ENCODE data around the gene D2HGDH.

Gene D2HGDH

DNA sequence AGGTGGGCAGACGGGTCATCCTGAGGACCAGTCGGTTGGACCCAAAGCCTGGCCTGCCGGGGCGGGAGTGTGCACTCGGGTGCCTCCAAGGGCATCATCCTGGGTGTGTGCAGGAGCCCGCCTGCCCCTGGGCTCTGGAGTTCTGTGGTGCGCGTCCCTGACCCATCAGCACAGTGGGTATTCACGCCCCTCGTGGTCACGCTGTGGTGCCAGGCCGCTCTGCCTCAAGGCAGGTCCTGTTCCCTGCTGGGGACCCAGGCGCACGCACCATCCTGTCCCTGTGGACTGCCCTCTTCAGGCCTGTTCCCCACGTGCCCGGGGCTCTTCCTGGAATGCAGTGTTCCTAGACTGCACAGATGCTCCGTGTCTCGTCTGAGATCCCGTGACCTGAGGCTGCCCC lies 14.3 kb upstream of the D2HGDH start:
- TF ChIP-seq, protein P1, sequence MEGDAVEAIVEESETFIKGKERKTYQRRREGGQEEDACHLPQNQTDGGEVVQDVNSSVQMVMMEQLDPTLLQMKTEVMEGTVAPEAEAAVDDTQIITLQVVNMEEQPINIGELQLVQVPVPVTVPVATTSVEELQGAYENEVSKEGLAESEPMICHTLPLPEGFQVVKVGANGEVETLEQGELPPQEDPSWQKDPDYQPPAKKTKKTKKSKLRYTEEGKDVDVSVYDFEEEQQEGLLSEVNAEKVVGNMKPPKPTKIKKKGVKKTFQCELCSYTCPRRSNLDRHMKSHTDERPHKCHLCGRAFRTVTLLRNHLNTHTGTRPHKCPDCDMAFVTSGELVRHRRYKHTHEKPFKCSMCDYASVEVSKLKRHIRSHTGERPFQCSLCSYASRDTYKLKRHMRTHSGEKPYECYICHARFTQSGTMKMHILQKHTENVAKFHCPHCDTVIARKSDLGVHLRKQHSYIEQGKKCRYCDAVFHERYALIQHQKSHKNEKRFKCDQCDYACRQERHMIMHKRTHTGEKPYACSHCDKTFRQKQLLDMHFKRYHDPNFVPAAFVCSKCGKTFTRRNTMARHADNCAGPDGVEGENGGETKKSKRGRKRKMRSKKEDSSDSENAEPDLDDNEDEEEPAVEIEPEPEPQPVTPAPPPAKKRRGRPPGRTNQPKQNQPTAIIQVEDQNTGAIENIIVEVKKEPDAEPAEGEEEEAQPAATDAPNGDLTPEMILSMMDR (IDR thresholded peaks at IDR 0.05; ENCODE audit: poor library complexity, severe bottlenecking), result no peak
- Histone ChIP-seq H3K9me3 (ENCODE audit: severe bottlenecking) (no peaks in the 10 kb centered on the region), H3K36me3 (ENCODE audit: low read depth) (peaks cover 29% of the 10 kb centered on the region), H3K27ac (ENCODE audit: poor library complexity, severe bottlenecking) (no peak overlapping the region), H3K27me3 (ENCODE audit: insufficient read depth, poor library complexity, severe bottlenecking) (no peaks in the 10 kb centered on the region), H3K4me3 (ENCODE audit: severe bottlenecking) (no peak overlapping the region), H3K4me1 (ENCODE audit: insufficient read depth, poor library complexity, severe bottlenecking) (no peaks in the 10 kb centered on the region)
- DNase-seq (ENCODE audit: low spot score), result peak; percentile 61
- ATAC-seq (ENCODE audit: low read depth), result no peak

DNA sequence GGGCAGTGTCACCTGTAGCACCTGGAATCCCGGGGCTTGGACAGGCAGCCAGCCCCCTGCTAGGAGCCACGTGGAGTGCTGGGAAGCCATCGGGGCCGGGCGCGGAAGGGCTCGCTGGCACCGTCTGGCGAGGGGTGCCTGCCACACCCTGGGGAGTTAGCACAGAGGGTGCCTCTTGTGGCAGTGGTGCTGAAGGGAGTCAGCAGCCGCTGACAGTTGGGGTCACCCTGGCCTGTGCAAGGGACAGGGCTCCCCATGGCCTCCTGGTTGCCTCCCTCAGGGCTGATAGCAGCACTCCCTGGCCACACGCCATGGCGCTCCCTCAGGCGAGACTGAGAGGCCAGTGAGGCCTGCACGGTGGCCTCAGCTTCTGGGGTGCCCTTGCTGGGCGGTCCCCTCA lies 13.9 kb upstream of the D2HGDH start:
- Histone ChIP-seq H3K27ac (ENCODE audit: poor library complexity, severe bottlenecking) (no peak overlapping the region), H3K4me3 (ENCODE audit: severe bottlenecking) (no peak overlapping the region), H3K4me1 (ENCODE audit: insufficient read depth, poor library complexity, severe bottlenecking) (no peaks in the 10 kb centered on the region), H3K36me3 (ENCODE audit: low read depth) (peaks cover 29% of the 10 kb centered on the region; the same call in 1 of the 2 replicates), H3K27me3 (ENCODE audit: insufficient read depth, poor library complexity, severe bottlenecking) (no peaks in the 10 kb centered on the region), H3K9me3 (ENCODE audit: severe bottlenecking) (no peaks in the 10 kb centered on the region)
- DNase-seq (ENCODE audit: low spot score) (peak; percentile 51), ATAC-seq (ENCODE audit: low read depth) (no peak)
- TF ChIP-seq, protein P1 (IDR thresholded peaks at IDR 0.05; ENCODE audit: poor library complexity, severe bottlenecking), result no peak

DNA sequence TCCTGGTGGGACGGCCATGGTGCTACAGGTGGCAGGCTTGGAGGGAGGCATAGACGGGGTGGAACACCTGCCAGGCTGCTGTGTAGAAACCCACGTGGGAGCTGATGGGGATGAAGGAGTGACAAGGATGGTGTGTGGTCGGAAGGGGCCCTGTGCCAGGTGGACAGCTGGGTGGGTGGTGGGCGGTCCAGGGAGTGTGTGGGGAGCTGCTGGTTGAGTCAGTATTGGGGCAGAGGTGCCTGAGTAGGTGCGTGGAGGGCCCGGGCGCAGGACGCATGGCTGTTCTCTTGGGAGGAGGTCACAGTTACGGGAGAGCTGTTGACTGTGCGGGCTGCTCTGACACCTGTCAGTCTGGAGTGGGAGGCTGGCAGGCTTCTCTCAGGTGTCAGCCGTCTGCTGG lies 12.6 kb upstream of the D2HGDH start:
- Histone ChIP-seq H3K27ac (ENCODE audit: poor library complexity, severe bottlenecking) (no peak overlapping the region), H3K4me1 (ENCODE audit: insufficient read depth, poor library complexity, severe bottlenecking) (no peaks in the 10 kb centered on the region), H3K9me3 (ENCODE audit: severe bottlenecking) (no peaks in the 10 kb centered on the region), H3K36me3 (ENCODE audit: low read depth) (peaks cover 16% of the 10 kb centered on the region; the same call in 1 of the 2 replicates), H3K27me3 (ENCODE audit: insufficient read depth, poor library complexity, severe bottlenecking) (no peaks in the 10 kb centered on the region), H3K4me3 (ENCODE audit: severe bottlenecking) (no peak overlapping the region)
- TF ChIP-seq, protein P1 (IDR thresholded peaks at IDR 0.05; ENCODE audit: poor library complexity, severe bottlenecking), result no peak
- no peak for ATAC-seq (ENCODE audit: low read depth)
- DNase-seq (ENCODE audit: low spot score), result no peak

DNA sequence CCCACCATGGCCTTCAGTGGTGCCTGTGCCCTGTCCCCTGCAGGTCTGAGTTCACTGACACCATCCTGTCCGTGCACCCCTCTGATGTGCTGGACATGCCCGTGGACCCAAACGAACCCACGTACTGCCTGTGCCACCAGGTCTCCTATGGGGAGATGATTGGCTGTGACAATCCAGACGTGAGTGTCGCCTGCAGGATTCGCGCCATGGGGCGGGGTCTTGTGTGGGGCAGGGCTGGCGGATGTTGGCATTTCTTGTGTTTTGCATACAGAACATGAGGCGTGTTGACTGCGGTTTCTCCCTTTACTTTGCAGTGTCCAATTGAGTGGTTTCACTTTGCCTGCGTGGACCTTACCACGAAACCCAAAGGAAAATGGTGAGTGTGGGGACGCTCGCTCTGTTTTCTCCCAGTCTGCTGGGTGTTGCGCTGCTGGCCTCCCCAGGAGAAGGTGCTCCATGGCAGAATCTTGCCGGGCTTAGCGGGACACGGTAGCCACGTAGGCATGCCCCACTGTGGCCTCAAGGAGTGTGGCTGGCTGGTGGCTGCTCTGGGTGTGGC lies 11.5 kb upstream of the D2HGDH start:
- Histone ChIP-seq H3K4me3 (ENCODE audit: severe bottlenecking) (no peak overlapping the region), H3K9me3 (ENCODE audit: severe bottlenecking) (no peaks in the 10 kb centered on the region), H3K36me3 (ENCODE audit: low read depth) (peaks cover 16% of the 10 kb centered on the region; the same call in 1 of the 2 replicates), H3K27me3 (ENCODE audit: insufficient read depth, poor library complexity, severe bottlenecking) (no peaks in the 10 kb centered on the region), H3K4me1 (ENCODE audit: insufficient read depth, poor library complexity, severe bottlenecking) (no peaks in the 10 kb centered on the region), H3K27ac (ENCODE audit: poor library complexity, severe bottlenecking) (no peak overlapping the region)
- DNase-seq (ENCODE audit: low spot score), result no peak
- TF ChIP-seq, protein P1 (IDR thresholded peaks at IDR 0.05; ENCODE audit: poor library complexity, severe bottlenecking), result no peak
- no peak for ATAC-seq (ENCODE audit: low read depth)

DNA sequence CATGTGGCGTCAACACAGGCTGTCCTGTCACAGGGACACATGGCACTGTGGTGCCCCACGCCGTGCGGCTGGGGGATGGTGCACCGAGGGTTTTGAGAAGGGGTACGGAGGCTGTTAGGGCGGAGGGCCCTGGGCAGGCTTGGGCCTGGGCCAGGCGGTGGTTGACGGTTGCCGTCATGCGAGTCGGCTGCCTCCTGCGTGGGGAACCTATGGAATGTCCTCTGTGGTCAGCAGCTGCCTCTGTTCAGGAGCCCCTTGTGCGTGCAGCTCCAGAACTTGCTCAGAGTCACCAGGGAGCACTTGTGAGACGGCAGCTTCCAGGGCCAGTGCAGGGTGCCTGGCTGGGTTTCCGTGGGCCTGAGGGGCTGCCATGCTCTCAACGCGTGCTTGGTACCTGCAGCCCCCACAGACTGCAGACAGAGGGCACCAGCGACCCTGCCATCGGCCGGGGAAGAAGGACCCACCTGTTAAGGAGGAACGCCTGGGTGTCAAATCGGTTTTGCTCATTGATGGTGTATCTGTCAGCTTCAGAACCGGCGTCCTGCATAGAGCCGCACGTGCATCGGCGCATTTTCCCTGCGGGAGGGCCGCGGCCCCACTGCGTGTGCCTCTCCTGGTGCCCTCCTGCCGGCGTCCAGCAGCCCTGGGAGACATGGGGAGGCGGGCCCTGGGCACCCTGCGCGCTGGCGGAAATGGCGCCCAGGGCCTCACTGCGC lies 10.0 kb upstream of the D2HGDH start:
- Histone ChIP-seq H3K27ac (ENCODE audit: poor library complexity, severe bottlenecking) (no peak overlapping the region), H3K36me3 (ENCODE audit: low read depth) (peaks cover 16% of the 10 kb centered on the region; the same call in 1 of the 2 replicates), H3K4me3 (ENCODE audit: severe bottlenecking) (no peak overlapping the region), H3K4me1 (ENCODE audit: insufficient read depth, poor library complexity, severe bottlenecking) (no peaks in the 10 kb centered on the region), H3K27me3 (ENCODE audit: insufficient read depth, poor library complexity, severe bottlenecking) (no peaks in the 10 kb centered on the region), H3K9me3 (ENCODE audit: severe bottlenecking) (no peaks in the 10 kb centered on the region)
- ATAC-seq (ENCODE audit: low read depth) (no peak), DNase-seq (ENCODE audit: low spot score) (no peak)
- TF ChIP-seq, protein P1 (IDR thresholded peaks at IDR 0.05; ENCODE audit: poor library complexity, severe bottlenecking), result peak; percentile 16

Data from RWPE2 (cell line).